ENCODE results near the gene S100A7A. TPM values are rescaled to one million over a fixed set of nuclear protein-coding genes. Genes with fewer than 3 reads are reported as not detected.

Gene S100A7A
- total and polyA plus RNA-seq, 2 of the 8 experiments (the other 6 are each of a cell fraction or from before 2014, with no cell fraction given), result not detected

GRCh38 chr1:153466908-153467307 is 50.6 kb downstream of the S100A7A start:
- no peaks in the 10 kb centered on the region for H4K20me1 ChIP-seq (replicated peaks in 1 of 2; ENCODE audit: control insufficient read depth in 1 of 2, insufficient read depth in 2 of 2, low read length in 2 of 2)
- FAIRE-seq, result no peak
- no peak overlapping the region for H3K9ac ChIP-seq (replicated peaks in 1 of 4; ENCODE audit: extremely low read depth in 1 of 4, low read depth in 3 of 4, low read length in 3 of 4)
- peaks cover 4 to 8% (median 5%) of the 10 kb centered on the region in 4 experiments; a peak in 5 of 7 replicates for H3K4me1 ChIP-seq (replicated peaks in 1 of 4; ENCODE audit: control insufficient read depth in 3 of 4, insufficient read depth in 4 of 4, low read length in 3 of 4)
- H3K4me2 ChIP-seq (ENCODE audit: insufficient read depth in 1 of 2, low read depth in 2 of 2, low read length in 2 of 2), result peak overlapping the region in 1 of 2 experiments; percentile 23; a peak in 3 of 4 replicates
- peak overlapping the region; percentile 65; the same call in 1 of the 2 replicates for H2AFZ ChIP-seq (ENCODE audit: low read length)
- H3K27me3 ChIP-seq (replicated peaks in 1 of 4; ENCODE audit: control insufficient read depth in 3 of 4, extremely low read depth in 1 of 4, insufficient read depth in 3 of 4, low read length in 3 of 4), result no peaks in the 10 kb centered on the region; a peak in 1 of 7 replicates
- no peak overlapping the region for H3K4ac ChIP-seq (replicated peaks; ENCODE audit: insufficient read length, low read depth, low read length)
- no peak overlapping the region for H4K8ac ChIP-seq (ENCODE audit: extremely low read depth, insufficient read depth, low read length)
- H3K14ac ChIP-seq (ENCODE audit: insufficient read length), result no peak overlapping the region
- peak overlapping the region; percentile 50 for H2BK120ac ChIP-seq (replicated peaks; ENCODE audit: low read depth, low read length)
- no peaks in the 10 kb centered on the region for H3K23me2 ChIP-seq (ENCODE audit: low read depth, low read length)
- no peaks in the 10 kb centered on the region for H3K36me3 ChIP-seq (ENCODE audit: control insufficient read depth in 2 of 4, insufficient read depth in 4 of 4, low read length in 3 of 4)
- H2BK12ac ChIP-seq (ENCODE audit: low read depth, low read length), result peak overlapping the region; percentile 60; the same call in 1 of the 2 replicates
- no peak overlapping the region for H4K91ac ChIP-seq (replicated peaks; ENCODE audit: insufficient read length, low read length)
- H3K56ac ChIP-seq (replicated peaks; ENCODE audit: insufficient read length, low read depth, low read length), result no peak overlapping the region
- H3K18ac ChIP-seq (ENCODE audit: extremely low read depth, low read length), result peak overlapping the region; percentile 60; the same call in 1 of the 2 replicates
- H3K23ac ChIP-seq (ENCODE audit: insufficient read length), result no peak overlapping the region
- H3K4me3 ChIP-seq (ENCODE audit: extremely low read depth in 1 of 4, insufficient read depth in 2 of 4, low read depth in 3 of 4, low read length in 4 of 4), result no peak overlapping the region
- no peak for TF ChIP-seq ASH2L (IDR thresholded peaks at IDR 0.05; ENCODE audit: low read length)
- no peak for TF ChIP-seq TBP (IDR thresholded peaks at IDR 0.05; ENCODE audit: low read depth, low read length)
- no peak for TF ChIP-seq ZNF274 (IDR thresholded peaks at IDR 0.05; ENCODE audit: borderline replicate concordance, extremely low read depth, low read length)
- no peak for TF ChIP-seq SIRT6 (IDR thresholded peaks at IDR 0.05; ENCODE audit: low read length)
- no peak for TF ChIP-seq HDAC2 (IDR thresholded peaks at IDR 0.05; ENCODE audit: borderline replicate concordance in 1 of 2, low read depth in 2 of 2, low read length in 2 of 2)
- no peak for TF ChIP-seq EZH2 (IDR thresholded peaks at IDR 0.05; ENCODE audit: low read depth, low read length, severe bottlenecking)
- no peak for TF ChIP-seq CBX8 (IDR thresholded peaks at IDR 0.05; ENCODE audit: borderline replicate concordance, low read depth, low read length)
- peak overlapping the region; percentile 98; the same call in 1 of the 2 replicates for H2BK20ac ChIP-seq (ENCODE audit: low read length)
- no peak overlapping the region for H2BK15ac ChIP-seq (ENCODE audit: low read length)
- H3K27ac ChIP-seq (ENCODE audit: low read depth, low read length), result no peak overlapping the region
- no peak for DNase-seq (ENCODE audit: low read depth in 1 of 2, low spot score in 2 of 2)
- H2BK5ac ChIP-seq (ENCODE audit: low read depth, low read length), result peak overlapping the region; percentile 75; the same call in 1 of the 2 replicates
- WGBS, 2 experiments (ENCODE audit: extremely low coverage in 1 of 2, insufficient coverage in 1 of 2, insufficient read length in 1 of 2, insufficient replicate concordance in 2 of 2, low coverage in 1 of 2, low lambda C conversion rate in 2 of 2, missing lambda C conversion rate in 1 of 2), result 76% methylated on average over 5 of the region's 5 CpGs; no CpG with 5 or more reads in 1 of the 2 experiments
- H4K5ac ChIP-seq (ENCODE audit: insufficient read length, low read depth, low read length), result no peak overlapping the region
- peaks cover 7 to 10% of the 10 kb centered on the region in 2 experiments; a peak in 2 of 4 replicates for H3K9me3 ChIP-seq (ENCODE audit: insufficient read depth in 2 of 2, low read depth in 1 of 2, low read length in 1 of 2)
- H3K79me2 ChIP-seq (ENCODE audit: control insufficient read depth in 1 of 2, insufficient read depth in 2 of 2, low read length in 2 of 2), result no peaks in the 10 kb centered on the region
- no peaks in the 10 kb centered on the region for H3K79me1 ChIP-seq (ENCODE audit: low read depth, low read length)
- ChIA-PET POLR2A (ENCODE audit: partially characterized antibody) (interaction anchor here (0.9 to 2.4 kb wide), 4 partner anchors 12 to 163 kb away, joined by 3 to 14 read pairs (median 5); no protein-coding TSS in a partner anchor), CTCF (ENCODE audit: partially characterized antibody) (interaction anchor here (0.6 to 6.7 kb wide), 20 partner anchors 9 to 331 kb away, joined by 3 to 53 read pairs (median 7); no protein-coding TSS in a partner anchor)
- no peak overlapping the region; the same call in 1 of the 2 replicates for H2AK5ac ChIP-seq (ENCODE audit: low read depth, low read length)
